ENCODE measurements around the gene GCC1. TPM values are rescaled to one million over a fixed set of nuclear protein-coding genes. Genes with fewer than 3 reads are reported as not detected.

The GCC1 gene
- total and polyA plus RNA-seq, 7 donors: 6.1 to 24.0 (median 8.4) TPM

GRCh38 chr7:127535546-127536393 is 49.6 kb downstream of the GCC1 start:
- intact Hi-C loops (cut with DNase I): no loop called here
- no peaks in the 10 kb centered on the region for H3K36me3 ChIP-seq (ENCODE audit: insufficient read depth in 1 of 2, low read depth in 1 of 2)
- WGBS, 3 donors: 88 to 90% (median 89%) methylated on average over 11 of the region's 11 CpGs
- no peaks in the 10 kb centered on the region for H3K4me1 ChIP-seq
- H3K27ac ChIP-seq: no peak overlapping the region
- peaks cover 0 to 13% (median 4%) of the 10 kb centered on the region in 3 donors for H3K27me3 ChIP-seq (ENCODE audit: insufficient read depth in 3 of 3, low read length in 2 of 3)
- H3K4me3 ChIP-seq: no peak overlapping the region
- H3K9me3 ChIP-seq: no peaks in the 10 kb centered on the region
- TF ChIP-seq CTCF (IDR thresholded peaks at IDR 0.05): no peak
- ATAC-seq (no peak), DNase-seq (no peak)

GRCh38 chr7:127534636-127535035 is 50.8 kb downstream of the GCC1 start:
- Histone ChIP-seq H3K4me1 (no peaks in the 10 kb centered on the region), H3K9me3 (peaks cover 8% of the 10 kb centered on the region), H3K36me3 (ENCODE audit: insufficient read depth in 1 of 2, low read depth in 1 of 2) (no peaks in the 10 kb centered on the region), H3K27me3 (ENCODE audit: insufficient read depth in 3 of 3, low read length in 2 of 3) (peaks cover 0 to 13% (median 4%) of the 10 kb centered on the region in 3 donors), H3K4me3 (no peak overlapping the region), H3K27ac (no peak overlapping the region)
- ATAC-seq (no peak), DNase-seq (no peak)
- TF ChIP-seq CTCF (IDR thresholded peaks at IDR 0.05): no peak
- intact Hi-C loops (cut with DNase I): no loop called here
- WGBS, 3 donors: 36 to 43% (median 40%) methylated on average over 5 of the region's 5 CpGs

- ATAC-seq (no peak), DNase-seq (no peak)
- Histone ChIP-seq H3K9me3 (peaks cover 8% of the 10 kb centered on the region), H3K4me3 (no peak overlapping the region), H3K27me3 (ENCODE audit: insufficient read depth in 3 of 3, low read length in 2 of 3) (peaks cover 0 to 4% (median 0%) of the 10 kb centered on the region in 3 donors), H3K36me3 (ENCODE audit: insufficient read depth in 1 of 2, low read depth in 1 of 2) (no peaks in the 10 kb centered on the region), H3K4me1 (no peaks in the 10 kb centered on the region), H3K27ac (no peak overlapping the region)
- intact Hi-C loops (cut with DNase I): no loop called here
- TF ChIP-seq CTCF (IDR thresholded peaks at IDR 0.05): no peak
Observed at GRCh38 chr7:127532736-127533135, 52.7 kb downstream of the GCC1 start.

GRCh38 chr7:127532151-127532550 is 53.2 kb downstream of the GCC1 start:
- Histone ChIP-seq H3K4me3 (no peak overlapping the region), H3K4me1 (no peaks in the 10 kb centered on the region), H3K9me3 (peaks cover 8% of the 10 kb centered on the region), H3K27me3 (ENCODE audit: insufficient read depth in 3 of 3, low read length in 2 of 3) (peaks cover 0 to 4% (median 0%) of the 10 kb centered on the region in 3 donors), H3K27ac (no peak overlapping the region), H3K36me3 (ENCODE audit: insufficient read depth in 1 of 2, low read depth in 1 of 2) (no peaks in the 10 kb centered on the region)
- ATAC-seq (no peak), DNase-seq (no peak)
- intact Hi-C loops (cut with DNase I): no loop called here
- 55 to 66% (median 59%) methylated on average over 2 of the region's 2 CpGs for WGBS, 3 donors
- TF ChIP-seq CTCF (IDR thresholded peaks at IDR 0.05): no peak

Other genes starting within 250 kb of the GCC1 start
- 10 to 100 TPM; 26.6 to 33.6 (median 28.7) TPM for gene ZNF800, start 192.9 kb downstream of the GCC1 start, total RNA-seq
- 10 to 100 TPM in 1 of 3 donors, 1 to 10 TPM in 2; 4.1 to 11.8 (median 5.2) TPM for gene ZNF800, start 192.9 kb downstream of the GCC1 start, polyA plus RNA-seq
- gene ARF5, start 2.8 kb upstream of the GCC1 start, total RNA-seq: 100 to 1,000 TPM in 1 of 4 donors, 10 to 100 TPM in 3; 78.7 to 118 (median 89.8) TPM
- gene ARF5, start 2.8 kb upstream of the GCC1 start, polyA plus RNA-seq: 100 to 1,000 TPM in 2 of 3 donors, 10 to 100 TPM in 1; 84.8 to 111 (median 107) TPM
- gene FSCN3, start 8.1 kb upstream of the GCC1 start, total RNA-seq: under 1 TPM in 2 of 4 donors, not detected in 2; 0.34 to 0.42 TPM
- under 1 TPM; 0.06 to 0.76 (median 0.17) TPM for gene FSCN3, start 8.1 kb upstream of the GCC1 start, polyA plus RNA-seq
- not detected for gene PAX4, start 32.5 kb upstream of the GCC1 start, total RNA-seq
- gene PAX4, start 32.5 kb upstream of the GCC1 start, polyA plus RNA-seq: not detected
- 10 to 100 TPM; 46.2 to 71.6 (median 53.4) TPM for gene SND1, start 66.6 kb upstream of the GCC1 start, total RNA-seq
- 10 to 100 TPM; 29.2 to 72.8 (median 35.1) TPM for gene SND1, start 66.6 kb upstream of the GCC1 start, polyA plus RNA-seq